ENCODE measurements around the gene GMCL2.

GMCL2 gene

DNA sequence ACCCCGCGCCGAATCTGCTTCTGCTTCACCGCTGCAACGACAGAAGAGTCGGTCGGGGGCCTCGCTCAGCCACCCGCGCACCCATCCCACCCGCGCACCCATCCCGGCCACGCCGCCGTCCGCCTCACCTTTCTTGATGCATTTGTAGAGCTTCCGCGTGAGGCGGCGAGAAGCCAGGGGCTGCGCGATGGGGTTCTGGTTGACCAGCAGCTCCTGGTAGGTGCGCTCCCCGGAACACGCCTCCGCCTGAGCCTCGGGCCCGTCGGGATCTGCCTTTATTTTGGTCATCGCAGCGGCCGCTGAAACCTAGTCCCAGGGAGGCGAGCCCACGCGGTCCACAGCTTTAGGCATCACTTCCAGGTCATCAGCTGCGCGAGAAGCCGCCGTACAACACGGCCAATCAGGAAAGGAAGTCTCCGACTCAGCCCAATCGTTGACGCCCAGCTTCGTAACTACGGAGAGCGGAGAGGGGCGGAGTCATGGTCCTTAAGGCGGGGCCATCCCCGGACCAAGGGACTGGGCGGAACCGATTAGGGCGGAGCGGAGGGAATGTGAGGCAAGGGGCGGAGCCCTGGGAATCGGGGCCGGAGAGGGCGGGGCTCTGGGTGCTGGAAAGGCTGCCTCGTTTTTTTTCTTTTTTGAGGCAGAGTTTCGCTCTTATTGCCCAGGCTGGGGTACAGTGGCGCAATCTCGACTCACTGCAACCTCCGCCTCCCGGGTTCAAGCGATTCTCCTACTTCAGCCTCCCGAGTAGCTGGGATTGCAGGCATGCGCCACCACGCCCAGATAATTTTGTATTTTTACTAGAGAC lies 33.4 kb downstream of the GMCL2 start, which contains the start of gene NHP2:
Gene NHP2, minus strand, starts transcription at position 356 of the 811 bp plus-strand sequence. Its CDS starts 68 bp downstream, at position 288.
- peaks cover 0 to 28% of the 10 kb centered on the region in 2 donors for H3K36me3 ChIP-seq (ENCODE audit: control insufficient read depth in 2 of 2, insufficient read depth in 2 of 2, low read length in 2 of 2)
- H3K27ac ChIP-seq (ENCODE audit: low read length), result peak within 1 kb of the TSS; percentile 69
- peaks cover 16% of the 10 kb centered on the region for H3K4me1 ChIP-seq (ENCODE audit: control insufficient read depth, insufficient read depth, low read length)
- H3K9me3 ChIP-seq (ENCODE audit: control insufficient read depth in 2 of 2, low read length in 2 of 2), result no peaks in the 10 kb centered on the region
- H3K27me3 ChIP-seq (ENCODE audit: control insufficient read depth in 1 of 2, insufficient read depth in 2 of 2, low read length in 2 of 2), result no peaks in the 10 kb centered on the region
- H3K9ac ChIP-seq (ENCODE audit: low read length in 2 of 2), result peak within 1 kb of the TSS; percentile 52 to 72
- H3K4me3 ChIP-seq (ENCODE audit: low read length in 2 of 2), result peak within 1 kb of the TSS; percentile 57 to 84

GRCh38 chr5:178152491-178153444 lies 34.4 kb downstream of the GMCL2 start:
- Histone ChIP-seq H3K4me3 (ENCODE audit: low read length in 2 of 2) (peak overlapping the region; percentile 57 to 84), H3K4me1 (ENCODE audit: control insufficient read depth, insufficient read depth, low read length) (peaks cover 16% of the 10 kb centered on the region), H3K9me3 (ENCODE audit: control insufficient read depth in 2 of 2, low read length in 2 of 2) (no peaks in the 10 kb centered on the region), H3K27me3 (ENCODE audit: control insufficient read depth in 1 of 2, insufficient read depth in 2 of 2, low read length in 2 of 2) (no peaks in the 10 kb centered on the region), H3K9ac (ENCODE audit: low read length in 2 of 2) (peak overlapping the region; percentile 52 to 72), H3K27ac (ENCODE audit: low read length) (peak overlapping the region; percentile 69), H3K36me3 (ENCODE audit: control insufficient read depth in 2 of 2, insufficient read depth in 2 of 2, low read length in 2 of 2) (peaks cover 9 to 37% of the 10 kb centered on the region in 2 donors)

DNA sequence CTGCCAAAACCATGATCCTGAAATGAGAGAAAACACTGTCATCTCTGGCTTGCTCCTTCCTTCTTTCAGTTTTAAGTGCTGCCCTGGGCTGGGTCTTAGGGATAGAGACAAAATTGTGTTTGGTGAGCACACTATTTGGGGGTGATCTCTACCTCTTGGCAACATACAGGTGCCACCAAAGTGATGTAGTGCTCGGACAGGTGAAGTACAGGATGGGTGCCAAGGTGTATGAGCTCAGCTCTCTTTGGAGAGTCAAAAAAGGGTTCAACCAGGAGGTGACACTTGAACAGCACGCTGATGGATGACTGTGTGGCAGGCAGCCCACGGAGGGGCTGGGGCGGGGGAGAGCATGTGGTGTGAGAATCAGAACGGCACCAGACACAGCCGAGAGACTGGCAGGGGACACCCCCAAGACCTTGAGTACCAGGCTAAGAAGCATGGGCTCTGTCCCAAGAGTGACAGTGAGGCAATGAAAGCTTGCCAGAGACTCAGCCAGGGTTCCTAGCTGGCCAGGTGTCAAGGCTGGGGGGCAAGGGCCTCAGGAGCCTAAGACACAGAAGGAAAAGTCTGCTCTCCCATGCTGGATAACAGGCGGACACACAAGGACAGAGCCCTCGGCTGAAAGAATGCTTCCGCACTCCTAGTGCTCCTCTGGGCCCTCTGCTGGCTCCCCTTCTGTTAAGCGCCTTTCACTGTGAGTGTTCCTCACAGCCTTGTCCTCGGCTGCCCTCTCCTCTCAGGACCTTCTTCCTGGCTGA lies 36.0 kb downstream of the GMCL2 start:
- H3K27ac ChIP-seq (ENCODE audit: low read length), result peak overlapping the region; percentile 41
- no peak overlapping the region for H3K9ac ChIP-seq (ENCODE audit: low read length in 2 of 2)
- no peaks in the 10 kb centered on the region for H3K27me3 ChIP-seq (ENCODE audit: control insufficient read depth in 1 of 2, insufficient read depth in 2 of 2, low read length in 2 of 2)
- H3K4me3 ChIP-seq (ENCODE audit: low read length in 2 of 2), result no peak overlapping the region
- peaks cover 16% of the 10 kb centered on the region for H3K4me1 ChIP-seq (ENCODE audit: control insufficient read depth, insufficient read depth, low read length)
- H3K36me3 ChIP-seq (ENCODE audit: control insufficient read depth in 2 of 2, insufficient read depth in 2 of 2, low read length in 2 of 2), result peaks cover 25 to 54% of the 10 kb centered on the region in 2 donors
- no peaks in the 10 kb centered on the region for H3K9me3 ChIP-seq (ENCODE audit: control insufficient read depth in 2 of 2, low read length in 2 of 2)

DNA sequence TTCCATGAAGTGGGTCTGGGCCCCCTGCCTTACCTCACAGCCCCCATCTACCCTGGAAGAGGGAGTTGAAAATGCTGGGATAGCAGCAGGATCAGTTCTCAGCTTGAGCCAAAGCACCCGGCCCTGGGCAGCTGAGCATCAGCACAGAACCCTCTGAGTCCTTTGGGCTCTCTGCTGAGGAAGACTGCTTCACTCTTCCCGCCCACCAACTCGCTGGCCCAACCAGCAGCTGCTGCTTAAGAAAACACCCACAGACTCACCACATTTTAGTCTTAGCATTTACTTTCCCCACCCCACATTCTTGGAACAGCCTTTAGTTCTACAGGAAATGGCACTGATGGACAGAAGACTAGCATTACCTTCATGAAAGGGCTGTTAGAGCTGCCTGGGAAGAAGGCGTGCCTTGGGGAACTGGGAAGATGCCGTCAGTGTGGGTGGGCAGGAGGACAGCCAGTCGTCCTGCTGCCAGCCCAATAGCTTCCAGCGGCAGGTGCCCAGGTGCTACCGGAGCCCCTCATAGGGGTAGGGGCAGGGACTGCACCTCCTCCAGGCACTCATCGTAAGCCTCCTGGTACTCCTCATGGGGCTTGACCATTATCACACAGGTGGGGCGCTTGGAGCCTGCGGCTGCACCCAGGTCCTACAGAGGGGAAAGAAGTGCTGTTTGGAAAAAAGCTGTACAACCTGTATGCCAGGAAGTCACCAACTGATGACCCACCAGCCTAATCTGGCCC lies 37.8 kb downstream of the GMCL2 start:
- peaks cover 25 to 58% of the 10 kb centered on the region in 2 donors for H3K36me3 ChIP-seq (ENCODE audit: control insufficient read depth in 2 of 2, insufficient read depth in 2 of 2, low read length in 2 of 2)
- no peak overlapping the region for H3K27ac ChIP-seq (ENCODE audit: low read length)
- peaks cover 13% of the 10 kb centered on the region for H3K4me1 ChIP-seq (ENCODE audit: control insufficient read depth, insufficient read depth, low read length)

GRCh38 chr5:178147406-178147805 lies 39.8 kb downstream of the GMCL2 start:
- no peak overlapping the region for H3K27ac ChIP-seq (ENCODE audit: low read length)

More for the DNA sequence above, 37.8 kb downstream of the GMCL2 start:
- Histone ChIP-seq H3K4me3 (ENCODE audit: low read length in 2 of 2) (no peak overlapping the region), H3K27me3 (ENCODE audit: control insufficient read depth in 1 of 2, insufficient read depth in 2 of 2, low read length in 2 of 2) (no peaks in the 10 kb centered on the region), H3K9ac (ENCODE audit: low read length in 2 of 2) (no peak overlapping the region), H3K9me3 (ENCODE audit: control insufficient read depth in 2 of 2, low read length in 2 of 2) (no peaks in the 10 kb centered on the region)

GRCh38 chr5:178145965-178146820 lies 41.0 kb downstream of the GMCL2 start:
- Histone ChIP-seq H3K27me3 (ENCODE audit: control insufficient read depth in 1 of 2, insufficient read depth in 2 of 2, low read length in 2 of 2) (no peaks in the 10 kb centered on the region), H3K4me1 (ENCODE audit: control insufficient read depth, insufficient read depth, low read length) (peaks cover 10% of the 10 kb centered on the region), H3K27ac (ENCODE audit: low read length) (no peak overlapping the region), H3K4me3 (ENCODE audit: low read length in 2 of 2) (no peak overlapping the region), H3K36me3 (ENCODE audit: control insufficient read depth in 2 of 2, insufficient read depth in 2 of 2, low read length in 2 of 2) (peaks cover 41 to 69% of the 10 kb centered on the region in 2 donors), H3K9ac (ENCODE audit: low read length in 2 of 2) (no peak overlapping the region), H3K9me3 (ENCODE audit: control insufficient read depth in 2 of 2, low read length in 2 of 2) (no peaks in the 10 kb centered on the region)

More at GRCh38 chr5:178147406-178147805, 39.8 kb downstream of the GMCL2 start:
- Histone ChIP-seq H3K36me3 (ENCODE audit: control insufficient read depth in 2 of 2, insufficient read depth in 2 of 2, low read length in 2 of 2) (peaks cover 41 to 73% of the 10 kb centered on the region in 2 donors), H3K4me1 (ENCODE audit: control insufficient read depth, insufficient read depth, low read length) (peaks cover 13% of the 10 kb centered on the region), H3K9me3 (ENCODE audit: control insufficient read depth in 2 of 2, low read length in 2 of 2) (no peaks in the 10 kb centered on the region), H3K4me3 (ENCODE audit: low read length in 2 of 2) (no peak overlapping the region), H3K9ac (ENCODE audit: low read length in 2 of 2) (no peak overlapping the region), H3K27me3 (ENCODE audit: control insufficient read depth in 1 of 2, insufficient read depth in 2 of 2, low read length in 2 of 2) (no peaks in the 10 kb centered on the region)

- H3K9ac ChIP-seq (ENCODE audit: low read length in 2 of 2), result no peak overlapping the region
- no peak overlapping the region for H3K27ac ChIP-seq (ENCODE audit: low read length)
- H3K27me3 ChIP-seq (ENCODE audit: control insufficient read depth in 1 of 2, insufficient read depth in 2 of 2, low read length in 2 of 2), result no peaks in the 10 kb centered on the region
- H3K36me3 ChIP-seq (ENCODE audit: control insufficient read depth in 2 of 2, insufficient read depth in 2 of 2, low read length in 2 of 2), result peaks cover 41 to 50% of the 10 kb centered on the region in 2 donors
- H3K4me1 ChIP-seq (ENCODE audit: control insufficient read depth, insufficient read depth, low read length), result peaks cover 10% of the 10 kb centered on the region
- no peak overlapping the region for H3K4me3 ChIP-seq (ENCODE audit: low read length in 2 of 2)
- H3K9me3 ChIP-seq (ENCODE audit: control insufficient read depth in 2 of 2, low read length in 2 of 2), result no peaks in the 10 kb centered on the region
Measured at GRCh38 chr5:178143901-178144300, 43.3 kb downstream of the GMCL2 start.

DNA sequence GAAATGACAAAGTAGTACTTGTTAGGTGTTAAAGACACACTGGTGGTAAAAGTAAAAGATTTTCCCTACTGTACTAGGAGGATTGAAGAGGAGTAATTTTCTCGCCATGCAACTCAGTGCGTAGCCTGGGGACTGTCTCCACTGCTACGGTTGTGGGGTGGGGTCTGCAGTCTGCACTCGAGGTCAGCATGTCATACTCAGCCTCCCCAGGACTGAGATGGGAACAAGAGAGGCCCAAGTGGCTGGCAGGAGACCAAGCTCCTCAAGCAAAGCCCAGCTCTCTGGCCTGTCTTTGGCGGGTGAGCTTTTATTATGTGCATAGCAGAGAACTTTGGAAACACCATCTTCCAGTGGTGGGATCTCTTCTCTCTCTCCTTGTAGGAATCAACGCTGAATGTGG lies 43.9 kb downstream of the GMCL2 start:
- H3K9me3 ChIP-seq (ENCODE audit: control insufficient read depth in 2 of 2, low read length in 2 of 2), result no peaks in the 10 kb centered on the region
- peaks cover 10% of the 10 kb centered on the region for H3K4me1 ChIP-seq (ENCODE audit: control insufficient read depth, insufficient read depth, low read length)
- no peak overlapping the region for H3K4me3 ChIP-seq (ENCODE audit: low read length in 2 of 2)
- no peaks in the 10 kb centered on the region for H3K27me3 ChIP-seq (ENCODE audit: control insufficient read depth in 1 of 2, insufficient read depth in 2 of 2, low read length in 2 of 2)
- H3K9ac ChIP-seq (ENCODE audit: low read length in 2 of 2), result no peak overlapping the region
- peaks cover 37 to 45% of the 10 kb centered on the region in 2 donors for H3K36me3 ChIP-seq (ENCODE audit: control insufficient read depth in 2 of 2, insufficient read depth in 2 of 2, low read length in 2 of 2)
- no peak overlapping the region for H3K27ac ChIP-seq (ENCODE audit: low read length)

DNA sequence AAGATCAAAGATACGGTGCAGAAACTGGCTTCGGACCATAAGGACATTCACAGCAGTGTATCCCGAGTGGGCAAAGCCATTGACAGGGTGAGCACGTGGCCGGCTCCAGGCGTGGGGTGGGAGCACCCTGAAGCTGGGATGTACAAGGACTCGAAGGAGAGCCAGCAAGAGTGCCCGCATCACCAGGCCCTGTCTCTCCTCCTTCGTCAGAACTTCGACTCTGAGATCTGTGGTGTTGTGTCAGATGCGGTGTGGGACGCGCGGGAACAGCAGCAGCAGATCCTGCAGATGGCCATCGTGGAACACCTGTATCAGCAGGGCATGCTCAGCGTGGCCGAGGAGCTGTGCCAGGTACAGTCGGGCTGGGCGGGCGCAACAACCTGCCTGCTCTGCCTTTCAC lies 44.5 kb downstream of the GMCL2 start:
- Histone ChIP-seq H3K4me1 (ENCODE audit: control insufficient read depth, insufficient read depth, low read length) (peaks cover 10% of the 10 kb centered on the region), H3K9ac (ENCODE audit: low read length in 2 of 2) (no peak overlapping the region), H3K36me3 (ENCODE audit: control insufficient read depth in 2 of 2, insufficient read depth in 2 of 2, low read length in 2 of 2) (peaks cover 37 to 44% of the 10 kb centered on the region in 2 donors), H3K9me3 (ENCODE audit: control insufficient read depth in 2 of 2, low read length in 2 of 2) (no peaks in the 10 kb centered on the region), H3K4me3 (ENCODE audit: low read length in 2 of 2) (no peak overlapping the region), H3K27me3 (ENCODE audit: control insufficient read depth in 1 of 2, insufficient read depth in 2 of 2, low read length in 2 of 2) (no peaks in the 10 kb centered on the region), H3K27ac (ENCODE audit: low read length) (no peak overlapping the region)
